ENCODE data around the gene DUSP8. TPM values are rescaled to one million over a fixed set of nuclear protein-coding genes. Genes with fewer than 3 reads are reported as not detected.

The DUSP8 gene
- total and polyA plus RNA-seq, 4 donors, result 2.0 to 17.0 (median 6.3) TPM

DNA sequence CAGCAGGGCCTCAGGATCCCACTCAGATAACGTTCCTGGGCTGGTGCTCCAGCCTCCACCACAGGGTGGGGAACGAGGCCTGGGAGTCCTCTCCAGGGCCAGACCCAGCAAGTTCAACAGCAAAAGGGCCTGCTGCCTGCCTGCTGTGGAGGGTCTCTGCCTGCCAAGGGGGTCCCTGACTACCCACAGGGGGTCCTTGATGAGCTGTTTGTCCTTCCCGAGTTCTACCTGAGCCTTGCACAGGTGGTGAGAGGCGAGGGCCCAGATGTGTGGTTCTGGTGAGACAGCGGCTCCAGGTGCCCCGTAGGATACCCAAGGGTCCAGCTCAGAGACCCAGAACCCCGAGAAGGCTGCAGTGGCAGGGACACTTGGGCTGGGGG, 4.4 kb downstream of the DUSP8 start:
- Histone ChIP-seq H3K27ac (ENCODE audit: low read depth in 1 of 2, low read length in 1 of 2) (no peak overlapping the region), H3K4me3 (no peak overlapping the region), H3K36me3 (ENCODE audit: control insufficient read depth in 4 of 4, insufficient read depth in 4 of 4, low read length in 4 of 4) (peaks cover 0 to 14% (median 0%) of the 10 kb centered on the region in 4 donors), H3K9me3 (ENCODE audit: control insufficient read depth in 4 of 4, insufficient read depth in 3 of 4, low read length in 3 of 4) (no peaks in the 10 kb centered on the region), H3K4me1 (ENCODE audit: control insufficient read depth in 5 of 5, insufficient read depth in 5 of 5, low read length in 5 of 5) (peaks cover 0 to 9% (median 0%) of the 10 kb centered on the region in 5 donors), H3K9ac (ENCODE audit: insufficient read depth in 1 of 2, low read length in 2 of 2) (no peak overlapping the region), H3K27me3 (ENCODE audit: control insufficient read depth in 3 of 3, insufficient read depth in 3 of 3, low read length in 2 of 3) (peaks cover 0 to 19% (median 6%) of the 10 kb centered on the region in 3 donors)
- TF ChIP-seq, protein P1, sequence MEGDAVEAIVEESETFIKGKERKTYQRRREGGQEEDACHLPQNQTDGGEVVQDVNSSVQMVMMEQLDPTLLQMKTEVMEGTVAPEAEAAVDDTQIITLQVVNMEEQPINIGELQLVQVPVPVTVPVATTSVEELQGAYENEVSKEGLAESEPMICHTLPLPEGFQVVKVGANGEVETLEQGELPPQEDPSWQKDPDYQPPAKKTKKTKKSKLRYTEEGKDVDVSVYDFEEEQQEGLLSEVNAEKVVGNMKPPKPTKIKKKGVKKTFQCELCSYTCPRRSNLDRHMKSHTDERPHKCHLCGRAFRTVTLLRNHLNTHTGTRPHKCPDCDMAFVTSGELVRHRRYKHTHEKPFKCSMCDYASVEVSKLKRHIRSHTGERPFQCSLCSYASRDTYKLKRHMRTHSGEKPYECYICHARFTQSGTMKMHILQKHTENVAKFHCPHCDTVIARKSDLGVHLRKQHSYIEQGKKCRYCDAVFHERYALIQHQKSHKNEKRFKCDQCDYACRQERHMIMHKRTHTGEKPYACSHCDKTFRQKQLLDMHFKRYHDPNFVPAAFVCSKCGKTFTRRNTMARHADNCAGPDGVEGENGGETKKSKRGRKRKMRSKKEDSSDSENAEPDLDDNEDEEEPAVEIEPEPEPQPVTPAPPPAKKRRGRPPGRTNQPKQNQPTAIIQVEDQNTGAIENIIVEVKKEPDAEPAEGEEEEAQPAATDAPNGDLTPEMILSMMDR (IDR thresholded peaks at IDR 0.05; ENCODE audit: control extremely low read depth, extremely low read depth), result no peak
- DNase-seq, result peak in 1 of 3 donors; percentile 9
- WGBS, 2 donors, result 76 to 84% methylated on average over 7 of the region's 7 CpGs
- ATAC-seq (ENCODE audit: insufficient read depth, low FRiP score), result no peak

DNA sequence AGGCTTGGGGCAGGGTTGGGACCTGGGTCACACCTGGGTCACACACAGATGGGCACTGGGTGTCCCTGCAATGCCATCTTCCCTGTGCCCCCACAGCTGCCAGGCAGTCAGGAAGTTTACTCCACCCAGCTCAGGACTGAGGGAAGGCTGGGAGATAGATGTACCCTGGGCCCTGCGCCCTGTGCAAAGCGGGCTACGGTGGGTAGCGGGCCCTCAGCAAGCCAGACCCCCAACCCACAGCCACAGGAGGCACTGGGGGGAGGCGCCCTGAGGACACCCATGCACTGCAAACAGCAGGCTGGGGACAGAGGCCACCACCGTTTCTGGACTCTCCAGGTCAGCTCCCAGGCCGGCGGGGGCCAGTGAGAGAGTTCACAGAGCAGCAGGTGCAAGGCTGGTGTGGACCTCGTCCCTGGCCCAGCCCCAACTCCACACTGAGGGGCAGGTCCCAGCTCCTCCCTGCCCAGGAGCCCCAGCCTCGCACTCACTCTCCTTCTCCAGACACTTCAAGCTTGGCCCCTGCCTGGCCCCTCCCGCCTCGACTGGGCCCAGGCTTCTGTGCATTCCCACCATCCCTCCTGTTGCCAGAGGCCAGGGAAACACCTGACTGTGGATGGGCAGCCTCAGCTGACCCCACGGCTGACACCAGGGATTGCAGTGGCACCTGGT, 4.9 kb downstream of the DUSP8 start:
- Histone ChIP-seq H3K36me3 (ENCODE audit: control insufficient read depth in 4 of 4, insufficient read depth in 4 of 4, low read length in 4 of 4) (peaks cover 0 to 15% (median 0%) of the 10 kb centered on the region in 4 donors), H3K4me3 (no peak overlapping the region), H3K27ac (ENCODE audit: low read depth in 1 of 2, low read length in 1 of 2) (no peak overlapping the region), H3K27me3 (ENCODE audit: control insufficient read depth in 3 of 3, insufficient read depth in 3 of 3, low read length in 2 of 3) (peaks cover 0 to 19% (median 6%) of the 10 kb centered on the region in 3 donors), H3K9ac (ENCODE audit: insufficient read depth in 1 of 2, low read length in 2 of 2) (no peak overlapping the region), H3K4me1 (ENCODE audit: control insufficient read depth in 5 of 5, insufficient read depth in 5 of 5, low read length in 5 of 5) (peaks cover 0 to 9% (median 0%) of the 10 kb centered on the region in 5 donors), H3K9me3 (ENCODE audit: control insufficient read depth in 4 of 4, insufficient read depth in 3 of 4, low read length in 3 of 4) (no peaks in the 10 kb centered on the region)
- 76 to 80% methylated on average over 13 of the region's 13 CpGs for WGBS, 2 donors
- TF ChIP-seq, protein P1 (IDR thresholded peaks at IDR 0.05; ENCODE audit: control extremely low read depth, extremely low read depth), result no peak
- ATAC-seq (ENCODE audit: insufficient read depth, low FRiP score) (no peak), DNase-seq (peak in 1 of 3 donors; percentile 6)

DNA sequence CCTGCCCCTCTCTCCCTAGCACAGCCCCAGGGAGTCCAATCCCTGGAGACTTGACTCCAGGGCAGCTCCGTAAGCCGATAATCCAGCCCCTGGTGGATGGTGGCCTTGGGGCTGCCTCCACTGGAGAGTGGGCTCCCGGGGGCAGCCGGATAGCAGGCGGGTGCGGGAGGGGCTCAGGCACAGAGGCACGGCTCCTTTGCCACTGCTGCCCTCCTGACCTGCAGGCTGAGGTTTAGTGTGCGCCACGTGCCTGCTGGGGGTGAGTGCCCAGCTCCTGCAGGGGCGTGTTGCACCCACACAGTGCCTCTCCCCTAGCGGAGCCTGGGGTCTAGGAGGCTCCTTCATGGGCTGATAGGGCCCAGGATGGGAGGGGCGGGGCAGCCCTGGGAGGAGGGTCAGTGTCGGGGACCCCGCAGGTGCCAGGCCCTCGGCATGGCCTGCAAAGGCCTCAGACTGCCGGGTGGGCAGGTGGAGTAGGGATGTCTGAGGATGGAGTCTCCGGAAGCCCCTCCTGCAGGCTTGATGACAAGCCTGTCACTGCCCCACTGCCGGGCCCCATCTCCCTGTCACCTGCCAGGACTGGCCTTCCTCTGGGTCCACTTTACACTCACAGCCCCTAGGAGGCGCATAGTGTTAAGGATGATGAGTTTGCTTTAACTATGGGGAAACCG, 5.6 kb downstream of the DUSP8 start:
- H3K27ac ChIP-seq (ENCODE audit: low read depth in 1 of 2, low read length in 1 of 2), result no peak overlapping the region
- WGBS, 2 donors, result 80 to 85% methylated on average over 19 to 20 of the region's 20 CpGs
- TF ChIP-seq, protein P1 (IDR thresholded peaks at IDR 0.05; ENCODE audit: control extremely low read depth, extremely low read depth), result no peak
- H3K36me3 ChIP-seq (ENCODE audit: control insufficient read depth in 4 of 4, insufficient read depth in 4 of 4, low read length in 4 of 4), result peaks cover 0 to 19% (median 0%) of the 10 kb centered on the region in 4 donors
- H3K9ac ChIP-seq (ENCODE audit: insufficient read depth in 1 of 2, low read length in 2 of 2), result no peak overlapping the region
- no peak overlapping the region for H3K4me3 ChIP-seq
- H3K9me3 ChIP-seq (ENCODE audit: control insufficient read depth in 4 of 4, insufficient read depth in 3 of 4, low read length in 3 of 4), result no peaks in the 10 kb centered on the region
- ATAC-seq (ENCODE audit: insufficient read depth, low FRiP score) (no peak), DNase-seq (peak in 1 of 3 donors; percentile 7)
- peaks cover 0 to 19% (median 6%) of the 10 kb centered on the region in 3 donors for H3K27me3 ChIP-seq (ENCODE audit: control insufficient read depth in 3 of 3, insufficient read depth in 3 of 3, low read length in 2 of 3)
- H3K4me1 ChIP-seq (ENCODE audit: control insufficient read depth in 5 of 5, insufficient read depth in 5 of 5, low read length in 5 of 5), result peaks cover 0 to 9% (median 0%) of the 10 kb centered on the region in 5 donors
